T-helper 9 cell (primary cell): Measurements from ENCODE around the gene PYGM.

Source experiments
- DNase-seq: peaks from one replicate; pipeline ENCODE4 v3.0.0-alpha.2; 2020

Gene PYGM

DNA sequence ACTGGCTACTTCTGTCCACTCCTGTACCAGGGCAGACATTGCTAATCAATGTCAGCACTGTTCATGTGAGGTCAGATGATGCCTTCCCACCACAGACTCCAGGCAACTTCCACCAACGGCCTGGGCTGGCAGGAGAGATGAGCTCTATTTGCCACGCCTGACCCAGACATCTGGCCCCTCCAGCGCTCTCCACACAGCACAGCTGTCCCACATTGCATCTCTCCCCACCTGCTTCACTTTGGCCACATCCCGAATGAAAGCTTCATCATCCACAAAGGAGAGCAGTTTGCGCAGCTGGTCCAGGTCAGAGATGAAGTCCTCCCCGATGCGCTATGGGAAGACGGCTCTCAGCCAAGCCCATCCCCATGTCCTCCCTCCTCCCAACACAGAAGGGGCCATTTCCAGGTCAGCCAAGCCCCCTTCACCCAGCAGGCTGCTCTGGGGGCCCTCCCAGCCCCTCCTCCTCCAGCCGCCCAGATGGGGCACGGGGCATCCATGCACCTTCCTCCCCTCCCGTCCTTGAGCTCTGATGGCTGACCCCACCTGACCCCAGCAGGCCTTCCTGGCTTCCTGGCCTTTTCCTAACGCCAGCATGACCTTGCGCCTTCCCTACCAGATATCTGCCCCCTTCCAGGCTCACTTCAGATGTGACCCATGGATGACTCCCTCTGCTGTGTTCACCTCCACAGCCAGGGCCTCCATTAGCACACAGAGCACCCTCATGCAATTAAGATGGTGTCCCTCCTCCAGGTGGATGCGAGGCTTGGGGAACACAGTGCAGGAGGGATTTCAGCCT is 7.4 kb downstream of the PYGM start:
- no peak for DNase-seq

GRCh38 chr11:64751580-64751979 is 8.2 kb downstream of the PYGM start:
- no peak for DNase-seq

DNA sequence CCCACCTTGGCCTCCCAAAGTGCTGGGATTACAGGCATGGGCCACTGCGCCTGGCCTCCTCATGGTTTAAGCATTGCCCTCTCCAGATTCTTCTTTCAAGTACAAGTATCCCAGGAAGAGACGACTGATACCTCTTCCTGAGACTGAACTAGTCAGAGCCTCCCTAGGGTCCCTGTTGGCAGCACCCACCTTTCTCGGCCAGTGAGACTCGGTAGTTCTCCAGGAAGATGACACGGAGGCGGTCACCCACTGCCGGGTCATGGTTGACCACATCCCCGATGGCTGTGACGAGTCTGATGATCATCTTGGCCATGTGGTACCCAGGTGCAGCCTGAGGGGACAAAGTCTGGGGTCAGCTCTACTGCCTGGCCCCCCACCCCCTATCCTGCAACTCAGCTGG is 8.6 kb downstream of the PYGM start:
- DNase-seq = no peak

DNA sequence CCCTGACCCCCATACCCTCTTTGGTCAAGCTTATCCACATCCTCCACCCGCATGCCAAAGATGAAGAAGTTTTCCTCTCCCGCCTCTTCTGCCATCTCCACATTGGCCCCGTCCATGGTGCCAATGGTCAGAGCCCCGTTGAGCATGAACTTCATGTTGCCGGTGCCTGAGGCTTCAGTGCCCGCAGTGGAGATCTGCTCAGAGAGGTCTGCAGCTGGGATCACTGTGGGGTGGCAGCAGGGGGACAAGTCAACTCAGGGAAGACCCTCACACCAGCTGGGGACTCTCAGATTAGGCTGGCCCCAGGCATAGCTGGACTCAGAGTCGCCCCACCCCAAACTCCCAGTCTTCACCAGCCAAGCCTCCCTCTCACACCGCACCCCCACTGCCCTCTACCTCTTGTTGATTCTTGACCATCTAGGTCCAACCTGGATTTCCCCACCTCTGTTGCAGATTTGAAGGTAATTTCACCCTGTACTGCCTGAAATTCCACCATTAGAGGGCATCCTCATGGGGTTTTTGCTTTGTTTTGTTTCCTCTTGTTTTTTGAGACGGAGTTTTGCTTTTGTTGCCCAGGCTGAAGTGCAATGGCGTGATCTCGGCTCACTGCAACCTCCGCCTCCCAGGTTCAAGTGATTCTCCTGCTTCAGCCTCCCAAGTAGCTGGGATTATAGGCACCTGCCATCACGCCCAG is 9.3 kb downstream of the PYGM start:
- DNase-seq = no peak

- no peak for DNase-seq
Observed at GRCh38 chr11:64747961-64748665, 11.7 kb downstream of the PYGM start.

- no peak for DNase-seq
Observed at GRCh38 chr11:64746486-64746885, 13.3 kb downstream of the PYGM start.

DNA sequence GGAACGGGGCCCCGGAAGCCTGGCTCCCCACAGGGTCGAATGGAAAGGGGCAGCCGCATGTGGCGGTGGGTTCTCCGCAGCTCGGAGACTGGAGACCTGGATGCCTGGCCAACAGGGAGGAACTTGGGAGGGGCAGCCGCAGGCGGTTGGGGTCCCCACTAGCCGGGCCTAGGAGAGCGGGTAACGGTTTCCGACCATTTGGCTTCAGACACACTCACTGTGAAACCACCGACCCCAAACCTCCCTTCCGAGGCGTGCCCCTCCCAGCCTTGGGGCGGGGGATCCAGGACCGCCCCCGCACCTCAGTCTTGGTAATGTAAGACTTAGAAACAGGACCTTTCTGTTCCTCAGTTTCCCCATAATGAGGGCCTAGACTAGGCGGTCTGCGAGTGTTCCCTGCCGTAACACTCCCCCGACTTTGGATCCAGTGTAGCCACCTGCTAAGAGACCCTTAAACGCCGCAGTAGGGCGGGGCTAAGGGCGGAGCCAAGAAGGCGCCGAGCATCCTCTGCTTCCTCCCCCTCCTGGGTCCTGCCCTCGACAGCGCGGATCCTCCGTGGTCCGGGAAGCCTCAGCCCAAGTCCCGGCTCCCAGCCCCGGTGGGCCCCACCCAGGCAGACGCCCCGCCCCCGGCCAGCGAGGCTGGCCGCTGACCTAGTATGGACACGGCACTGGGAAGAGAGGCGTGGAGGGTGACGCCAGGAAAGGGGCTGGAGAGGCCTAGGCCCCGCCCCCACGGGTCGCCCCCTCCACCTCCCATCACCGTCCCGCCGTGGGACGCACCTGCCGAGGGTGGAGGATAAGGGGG is 14.0 kb downstream of the PYGM start:
- peak; percentile 69 for DNase-seq

DNA sequence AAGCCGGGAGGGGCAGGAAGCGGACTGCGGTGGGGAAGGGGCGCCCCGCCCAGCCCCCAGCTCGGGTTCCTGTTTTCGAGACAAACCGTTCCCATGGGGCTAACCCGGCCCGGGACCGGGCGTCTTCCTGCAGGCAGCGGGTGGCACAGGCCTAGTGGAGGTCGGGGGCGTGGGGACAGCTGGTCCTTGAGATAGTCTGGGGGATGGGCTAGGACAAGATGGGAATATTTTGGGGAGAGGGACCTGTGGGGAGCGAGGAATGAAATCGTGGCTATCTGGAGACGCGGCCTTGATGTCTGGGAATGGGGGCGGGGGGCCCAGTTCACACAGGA is 14.6 kb downstream of the PYGM start:
- DNase-seq = peak; percentile 75

DNA sequence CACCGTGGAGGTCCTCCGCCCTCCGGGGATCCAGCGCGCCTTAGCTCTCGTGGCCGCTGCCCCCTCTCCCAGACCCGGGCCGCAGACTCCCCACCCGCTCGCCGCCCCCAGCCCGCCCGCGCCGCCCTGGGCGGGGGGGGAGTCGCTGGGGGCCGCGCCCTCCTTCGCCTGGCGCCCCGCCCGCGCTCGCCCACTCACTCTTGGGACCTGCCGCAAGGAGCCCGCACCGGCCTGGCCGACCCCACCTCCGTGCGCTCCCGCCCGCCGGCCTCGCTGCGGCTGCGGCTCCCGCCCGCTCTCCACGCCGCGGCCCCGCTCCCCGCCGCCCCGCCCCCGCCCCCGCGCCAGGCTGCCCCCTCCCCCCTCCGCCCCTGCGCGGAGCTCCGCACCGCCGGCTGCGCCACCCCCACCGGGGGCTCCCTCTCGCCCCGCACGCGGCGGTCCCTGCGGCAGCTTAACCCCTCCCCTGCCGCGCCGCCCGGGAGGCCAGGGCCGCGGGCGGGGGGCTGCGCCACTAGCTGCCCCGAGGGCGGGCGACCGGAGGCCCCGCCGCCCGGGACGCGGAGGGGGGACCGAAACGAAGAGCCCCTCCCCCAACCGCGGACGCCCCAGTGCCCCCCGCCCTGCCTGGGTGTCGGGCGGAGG is 15.1 kb downstream of the PYGM start:
- no peak for DNase-seq

DNA sequence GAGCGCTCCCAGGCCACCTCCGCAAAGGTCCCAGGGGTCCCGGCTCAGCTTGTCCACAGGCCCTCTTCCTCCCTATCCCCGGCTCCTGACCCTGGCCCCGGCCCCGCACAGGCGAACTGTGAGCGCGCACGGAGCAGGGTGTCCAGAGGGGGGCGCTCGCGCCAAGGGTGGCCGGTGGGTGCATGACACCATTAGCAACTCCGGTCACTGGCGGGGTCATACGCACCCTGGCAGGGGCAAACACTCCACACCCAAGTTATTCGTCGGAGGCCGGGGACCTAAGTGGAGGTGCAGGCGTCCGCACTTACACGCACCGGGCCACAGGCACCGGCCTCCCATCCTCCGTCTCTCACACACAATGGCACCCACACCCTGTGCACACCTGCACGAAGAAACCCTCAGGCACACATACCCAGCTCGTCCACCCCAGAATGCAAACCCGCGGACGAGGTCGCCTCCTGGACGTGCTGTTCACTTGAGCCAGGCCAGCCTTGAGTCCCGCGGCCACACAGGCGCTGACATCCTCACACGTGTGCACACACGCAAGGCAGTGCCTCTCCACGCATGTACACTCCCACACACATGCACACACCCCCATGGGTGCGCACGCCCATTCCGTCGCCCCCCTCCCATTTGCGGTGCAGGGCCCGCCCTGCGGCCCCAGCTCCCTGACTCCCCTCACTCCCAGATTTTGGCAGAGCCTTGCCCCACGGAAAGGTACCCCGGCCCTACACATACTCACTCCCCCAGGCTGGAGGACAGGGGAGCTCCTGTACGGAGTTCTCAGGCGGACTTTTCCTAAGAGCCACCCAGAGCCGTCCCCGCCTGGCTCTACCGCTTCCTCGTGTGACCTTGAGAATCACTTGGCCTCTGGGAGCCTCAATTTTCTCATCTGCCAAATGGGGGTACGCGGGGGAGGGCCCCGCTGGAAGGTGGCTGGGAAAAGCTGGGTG is 15.9 kb downstream of the PYGM start, which contains the start of gene RASGRP2:
RASGRP2 (minus strand) TSS at position 552 of the 953 bp plus-strand sequence. CDS start 1,276 bp downstream, outside the sequence.
- DNase-seq = peak; percentile 90

DNA sequence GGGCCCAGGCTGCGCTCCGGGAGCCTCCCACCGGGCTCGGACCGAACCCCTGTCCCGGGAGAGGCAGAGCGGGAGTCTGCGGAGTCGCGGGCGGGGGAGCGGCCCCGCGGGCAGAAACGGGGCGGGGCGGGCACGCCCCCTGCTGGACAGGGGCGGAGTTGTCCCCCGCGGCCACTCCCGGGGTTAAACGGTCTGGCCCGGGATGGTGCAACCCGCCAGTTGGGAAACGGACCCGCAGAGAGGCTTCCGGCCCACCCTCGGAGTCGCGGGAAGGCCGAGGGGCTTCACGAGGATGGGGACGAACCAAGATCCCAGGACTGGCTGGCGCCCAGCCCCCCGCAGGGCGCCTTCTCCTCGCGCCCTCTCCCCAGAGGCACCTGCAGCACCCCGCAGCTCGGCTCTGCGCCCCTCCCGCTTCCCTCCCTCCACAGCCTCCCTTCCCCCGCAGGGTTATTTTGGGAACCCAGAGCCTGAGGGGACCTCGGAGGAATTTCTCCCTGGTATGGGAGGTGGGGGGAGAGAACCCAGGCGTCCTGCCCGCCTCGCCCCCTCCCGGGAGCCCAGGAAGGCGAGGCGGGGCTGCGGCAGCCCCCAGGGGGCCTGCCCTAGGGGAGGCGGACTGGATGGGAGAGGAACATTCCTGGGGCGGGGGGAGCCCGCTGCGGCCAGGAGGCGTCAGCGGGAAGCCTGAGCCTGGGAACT is 16.7 kb downstream of the PYGM start:
- peak; percentile 77 for DNase-seq

DNA sequence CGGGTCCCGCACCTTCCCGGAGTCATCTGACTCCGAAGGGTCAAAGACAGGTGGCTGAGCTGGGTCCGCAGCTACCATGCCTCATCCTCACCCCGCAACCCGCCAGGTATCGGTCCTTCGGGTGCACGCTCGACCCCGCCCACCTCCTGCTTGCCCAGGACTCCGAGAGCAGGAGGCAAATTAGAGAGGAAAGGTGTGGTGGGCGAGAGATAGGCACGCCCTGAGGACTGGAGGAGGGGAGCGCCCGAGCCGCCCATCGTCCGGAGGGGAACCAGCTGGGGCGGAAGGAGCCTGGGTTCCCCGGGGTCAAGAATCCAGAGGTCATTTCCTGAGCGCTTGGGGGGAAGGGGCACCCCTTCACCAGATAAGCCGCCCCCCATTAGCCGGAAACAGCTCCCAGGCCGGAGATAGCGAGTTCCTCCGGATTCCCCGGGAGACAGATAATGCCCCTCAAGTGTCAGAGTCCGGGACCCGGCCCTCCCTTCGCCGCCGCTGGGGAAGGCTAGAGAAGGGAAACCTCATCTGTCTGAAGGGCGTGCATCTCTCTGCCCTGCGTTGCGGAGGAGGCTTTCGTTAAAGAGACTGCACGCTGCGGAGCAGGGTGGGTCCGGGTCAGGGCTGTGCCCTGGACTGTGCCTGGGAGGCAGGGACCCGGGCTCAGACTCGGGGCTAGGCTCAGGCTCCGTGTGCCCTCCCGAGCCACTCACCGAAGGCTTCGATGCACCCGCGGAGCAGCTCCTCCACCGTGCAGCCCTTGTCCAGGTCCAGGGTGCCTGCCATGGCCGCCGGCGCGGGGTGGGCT is 17.5 kb downstream of the PYGM start:
- DNase-seq = no peak

GRCh38 chr11:64741375-64742086 is 18.2 kb downstream of the PYGM start:
- DNase-seq = no peak

DNA sequence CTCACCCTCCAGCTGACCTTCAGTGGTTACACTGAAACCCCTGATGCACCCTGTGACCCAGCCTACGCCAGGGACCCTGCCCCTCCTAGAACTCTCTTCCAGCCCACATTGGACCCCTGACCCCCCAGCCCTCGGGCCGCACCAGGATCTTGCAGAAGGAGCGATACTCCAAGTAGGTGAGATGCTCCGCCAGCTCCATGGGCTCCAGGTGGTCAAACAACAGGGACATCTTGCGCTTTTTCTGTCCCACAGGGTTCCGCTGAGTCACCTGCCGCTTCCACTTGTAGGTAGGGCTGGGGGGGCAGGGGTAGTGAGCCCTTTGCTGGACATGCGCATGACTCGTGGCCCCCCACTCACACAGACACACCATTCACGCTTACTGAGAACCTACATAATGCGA is 19.9 kb downstream of the PYGM start:
- no peak for DNase-seq

GRCh38 chr11:64736654-64737053 is 23.1 kb downstream of the PYGM start:
- no peak for DNase-seq

DNA sequence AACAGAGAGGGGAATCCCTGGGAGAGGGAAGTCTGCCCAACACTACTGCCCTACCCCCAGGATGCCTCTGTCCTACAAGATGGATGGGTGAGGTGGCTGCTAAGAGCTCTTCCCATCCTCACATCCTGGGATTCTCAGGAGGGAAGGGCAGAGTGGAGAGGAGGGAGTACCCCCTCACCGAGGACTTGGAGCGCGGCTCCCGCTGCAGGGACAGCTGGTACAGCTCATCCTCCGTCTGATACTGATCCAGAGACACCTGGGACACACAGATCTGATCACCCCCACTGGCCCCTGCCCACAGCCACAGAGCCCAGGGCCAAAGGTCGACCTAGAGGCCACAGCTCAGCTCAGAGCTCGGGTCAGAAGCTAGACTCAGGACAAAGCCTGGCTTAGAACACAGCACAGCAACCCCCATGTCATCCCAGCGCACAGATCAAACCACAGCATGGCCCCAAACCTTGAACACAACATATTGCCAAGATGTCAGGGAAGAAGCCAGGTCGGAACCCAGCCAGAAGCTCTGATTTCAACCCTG is 24.0 kb downstream of the PYGM start:
- DNase-seq = no peak

DNA sequence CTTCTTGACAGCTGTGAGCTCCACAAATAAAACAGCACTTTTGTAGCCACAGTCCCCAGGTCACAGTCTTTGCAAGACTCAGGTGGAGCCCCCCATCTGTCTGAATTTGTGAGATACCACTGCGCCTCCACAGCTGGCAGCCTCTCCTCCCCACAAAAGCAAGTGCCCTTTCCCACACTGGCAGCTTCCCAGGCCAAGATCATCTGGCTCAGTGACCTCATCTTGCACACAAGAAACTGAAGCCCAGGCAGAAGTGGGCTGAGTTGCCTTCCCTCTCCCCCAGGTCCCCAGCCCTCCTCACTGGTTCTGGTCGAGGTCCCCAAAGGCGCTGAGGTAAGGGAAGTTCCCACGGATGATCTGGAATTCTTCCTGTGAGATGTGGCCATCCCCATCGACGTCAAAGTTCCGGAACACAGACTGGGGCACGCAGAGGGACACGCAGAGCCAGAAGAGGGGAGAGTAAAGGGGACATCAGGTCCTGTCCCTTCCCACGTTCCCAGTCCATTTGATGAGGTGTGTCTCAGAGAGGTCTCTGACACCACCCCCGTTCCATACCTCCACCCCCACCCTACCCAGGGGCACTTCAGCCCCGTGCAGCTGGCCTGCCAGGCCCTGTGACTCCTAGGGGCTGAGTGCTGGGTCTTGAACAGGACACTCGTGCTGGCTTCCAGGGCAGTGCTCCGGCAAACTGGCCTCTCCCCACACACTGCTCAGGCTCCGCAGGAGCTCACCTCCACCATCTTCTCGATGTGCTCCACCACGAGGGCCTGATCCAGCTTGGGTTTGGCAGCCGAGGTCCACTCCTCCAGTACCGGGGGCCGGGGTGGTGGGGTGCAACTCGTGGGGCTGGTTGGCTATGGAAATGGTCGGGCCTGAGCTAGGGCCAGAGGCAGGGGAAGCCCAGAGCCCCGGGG is 24.7 kb downstream of the PYGM start:
- DNase-seq = no peak

DNA sequence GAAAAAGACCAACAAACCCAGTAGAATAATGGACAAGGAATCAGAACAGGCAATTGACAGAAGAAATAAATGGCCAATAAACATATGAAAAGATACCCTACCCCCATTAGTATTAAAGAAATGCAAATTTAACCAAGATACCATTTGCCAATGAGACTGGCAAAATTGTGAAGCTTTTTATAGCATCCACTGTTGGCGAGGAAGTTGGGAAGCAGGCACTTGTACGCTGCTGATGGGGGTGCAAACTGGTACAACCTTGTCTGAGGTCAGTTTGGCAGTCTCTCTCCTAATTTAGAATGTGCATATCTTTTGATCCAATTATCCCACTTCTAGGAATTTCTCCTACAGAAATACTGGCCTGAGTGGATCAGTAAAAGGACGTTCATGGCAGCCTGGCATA is 28.2 kb downstream of the PYGM start:
- no peak for DNase-seq
